PC-9 (cell line): ENCODE measurements around the gene GMFB. TPM values are rescaled to one million over a fixed set of nuclear protein-coding genes. Genes with fewer than 3 reads are reported as not detected.

ENCODE experiments used
- BruUV-seq: library from RNA; stranded (reverse); fragments of 400-500 nt; replicated peaks from 2 replicates; lab custom pipeline; 2021; lab: Mats Ljungman, UMichigan
- CTCF ChIA-PET: fragments of 300-600 bp; sonication (Branson Sonifier 250); formaldehyde crosslinking; loops from one replicate; lab custom pipeline; 2022; ENCODE audit warnings: antibody characterized with exemption; lab: Charles Lee
- POLR2A ChIA-PET: fragments of 300-600 bp; sonication (Branson Sonifier 250); formaldehyde crosslinking; loops from one replicate; lab custom pipeline; 2022; ENCODE audit warnings: antibody characterized with exemption; ENCODE audit not compliant: unreplicated experiment; lab: Charles Lee
- DNase-seq, 2 experiments: peaks; one replicate each; pipeline versions ENCODE4 v3.0.0 to v3.0.0-alpha.2; 2015 to 2022; ENCODE audit warnings: mixed read lengths in 1 of 2
- H2AFZ ChIP-seq: fragments of 200-600 bp; sonication (generic); 2 replicates; pipeline ENCODE4 v1.8.1; 2017; ENCODE audit warnings: antibody characterized with exemption
- H3F3A ChIP-seq: fragments of 200-600 bp; sonication (generic); 2 replicates; pipeline ENCODE4 v1.8.1; 2017; ENCODE audit warnings: antibody characterized with exemption, mild to moderate bottlenecking, low read depth; ENCODE audit not compliant: insufficient read depth
- H3K27ac ChIP-seq: fragments of 200-600 bp; sonication (generic); 2 replicates; pipeline ENCODE4 v1.6.1; 2016; ENCODE audit warnings: mixed run types
- H3K27me3 ChIP-seq: fragments of 200-600 bp; sonication (generic); 2 replicates; pipeline ENCODE4 v1.6.1; 2016; ENCODE audit warnings: low read depth, mixed run types; ENCODE audit not compliant: insufficient read depth
- H3K36me3 ChIP-seq: fragments of 200-600 bp; sonication (generic); 2 replicates; pipeline ENCODE4 v1.6.1; 2016; ENCODE audit warnings: low read depth, mixed run types
- H3K4me1 ChIP-seq: fragments of 200-600 bp; sonication (generic); replicated peaks from 2 replicates; pipeline ENCODE4 v1.6.1; 2016; ENCODE audit warnings: mixed run types; ENCODE audit not compliant: insufficient read depth
- H3K4me2 ChIP-seq: fragments of 200-600 bp; sonication (generic); 2 replicates; pipeline ENCODE4 v1.6.1; 2017; ENCODE audit warnings: mixed run types
- H3K4me3 ChIP-seq: fragments of 200-600 bp; sonication (generic); 2 replicates; pipeline ENCODE4 v1.6.1; 2016; ENCODE audit warnings: mixed run types
- H3K79me2 ChIP-seq: fragments of 200-600 bp; sonication (generic); 2 replicates; pipeline ENCODE4 v1.6.1; 2017; ENCODE audit warnings: low read depth, mixed run types
- H3K9me2 ChIP-seq: fragments of 200-600 bp; sonication (generic); 2 replicates; pipeline ENCODE4 v1.8.1; 2017; ENCODE audit warnings: mild to moderate bottlenecking; ENCODE audit not compliant: insufficient read depth
- H3K9me3 ChIP-seq: fragments of 200-600 bp; sonication (generic); 2 replicates; pipeline ENCODE4 v1.8.1; 2016; ENCODE audit warnings: low read depth; ENCODE audit not compliant: insufficient read depth
- H4K20me1 ChIP-seq: fragments of 200-600 bp; sonication (generic); 2 replicates; pipeline ENCODE4 v1.8.1; 2017; ENCODE audit not compliant: insufficient read depth
- CTCF ChIP-seq: fragments of 200-600 bp; sonication (generic); conservative IDR thresholded peaks from 2 replicates; pipeline ENCODE4 v1.6.1; 2017; ENCODE audit warnings: mixed run types, antibody characterized with exemption, mild to moderate bottlenecking, moderate library complexity
- EZH2 ChIP-seq: fragments of 200-600 bp; sonication (generic); IDR thresholded peaks from 2 replicates; pipeline ENCODE4 v1.8.0; 2017; ENCODE audit warnings: antibody characterized with exemption, low read depth
- intact Hi-C: fragments of 100-400 bp; cut with micrococcal nuclease; formaldehyde crosslinking; loops from one replicate; pipeline ENCODE4 v1.10.0; 2022; ENCODE audit not compliant: unreplicated experiment
- total RNA-seq: library from RNA; stranded (reverse); gene quantifications from 2 replicates; pipeline ENCODE4 v1.2.3, GENCODE V29; 2021

GMFB gene
- total RNA-seq, 1 experiment from 2014 or later, result 35.5 TPM

GRCh38 chr14:54535646-54536045 is 46.9 kb upstream of the GMFB start:
- Histone ChIP-seq H3K9me2 (no peaks in the 10 kb centered on the region), H3K79me2 (no peaks in the 10 kb centered on the region), H3K9me3 (no peaks in the 10 kb centered on the region), H4K20me1 (no peaks in the 10 kb centered on the region), H3K4me3 (no peak overlapping the region), H3K27ac (no peak overlapping the region), H3K4me2 (no peak overlapping the region), H3K27me3 (no peaks in the 10 kb centered on the region), H2AFZ (no peak overlapping the region), H3F3A (no peaks in the 10 kb centered on the region), H3K36me3 (no peaks in the 10 kb centered on the region), H3K4me1 (no peaks in the 10 kb centered on the region)
- DNase-seq, result no peak
- no TSS peak for BruUV-seq
- intact Hi-C loops, result no loop called here
- ChIA-PET CTCF (no interaction called here), POLR2A (no interaction called here)
- TF ChIP-seq CTCF (no peak), EZH2 (no peak)

DNA sequence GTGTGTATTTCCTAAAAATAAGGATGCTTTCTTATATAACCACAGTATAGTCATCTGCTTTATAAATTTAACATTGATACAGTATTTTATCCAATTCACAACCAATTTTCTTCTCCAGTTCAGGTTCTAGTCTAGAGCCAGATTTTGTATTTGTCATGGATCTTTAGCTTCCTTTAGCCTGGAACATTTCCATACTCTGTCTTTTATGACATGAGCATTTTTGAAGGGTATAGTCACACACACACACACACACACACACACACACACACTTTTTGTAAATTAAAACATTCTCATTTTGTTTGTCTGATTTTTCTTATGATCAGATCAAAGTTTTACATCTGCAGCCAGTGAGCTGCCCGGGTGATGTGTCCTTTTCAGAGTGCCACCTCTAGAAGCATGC is 46.3 kb upstream of the GMFB start:
- Histone ChIP-seq H4K20me1 (no peaks in the 10 kb centered on the region), H3K9me3 (no peaks in the 10 kb centered on the region), H3K4me1 (no peaks in the 10 kb centered on the region), H3F3A (no peaks in the 10 kb centered on the region), H3K79me2 (no peaks in the 10 kb centered on the region), H3K36me3 (no peaks in the 10 kb centered on the region), H3K27me3 (no peaks in the 10 kb centered on the region), H3K27ac (no peak overlapping the region), H3K9me2 (no peaks in the 10 kb centered on the region), H3K4me2 (no peak overlapping the region), H2AFZ (no peak overlapping the region), H3K4me3 (no peak overlapping the region)
- CTCF ChIA-PET, result interaction anchor here (0.6 kb wide), 1 partner anchor 760 kb away, joined by 5 read pairs; no protein-coding TSS in a partner anchor
- DNase-seq, result no peak
- POLR2A ChIA-PET, result no interaction called here
- intact Hi-C loops, result no loop called here
- TF ChIP-seq EZH2 (no peak), CTCF (no peak)
- BruUV-seq, result no TSS peak

DNA sequence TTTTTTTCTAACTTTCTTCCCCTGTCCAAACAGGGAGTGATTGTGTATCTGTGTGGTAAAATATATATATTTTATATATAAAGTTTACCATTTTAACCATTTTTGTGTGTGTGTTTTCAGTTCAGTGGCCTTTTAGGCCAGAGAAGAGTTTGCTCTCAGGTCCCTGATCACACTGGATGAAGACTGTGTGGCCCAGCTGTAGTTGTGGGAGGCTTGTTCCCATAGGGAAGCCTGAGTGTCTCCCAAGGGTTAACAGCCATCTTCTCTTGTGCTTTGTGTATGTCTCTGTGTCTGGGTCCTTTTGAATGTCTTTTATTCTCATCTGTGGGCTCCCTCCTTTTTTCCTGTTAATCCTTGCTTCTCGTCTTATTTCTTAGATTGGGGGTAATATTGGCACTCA is 44.3 kb upstream of the GMFB start:
- H3K4me3 ChIP-seq, result no peak overlapping the region
- H3K79me2 ChIP-seq, result no peaks in the 10 kb centered on the region
- ChIA-PET POLR2A (no interaction called here), CTCF (no interaction called here)
- no peak for DNase-seq
- H3K4me1 ChIP-seq, result no peaks in the 10 kb centered on the region
- H3K27me3 ChIP-seq, result no peaks in the 10 kb centered on the region
- no TSS peak for BruUV-seq
- no peaks in the 10 kb centered on the region for H3K9me3 ChIP-seq
- no peaks in the 10 kb centered on the region for H3K9me2 ChIP-seq
- H2AFZ ChIP-seq, result no peak overlapping the region
- intact Hi-C loops, result no loop called here
- no peak overlapping the region for H3K4me2 ChIP-seq
- no peaks in the 10 kb centered on the region; the same call in 1 of the 2 replicates for H3K36me3 ChIP-seq
- no peak for TF ChIP-seq CTCF
- no peak for TF ChIP-seq EZH2
- no peaks in the 10 kb centered on the region for H3F3A ChIP-seq
- H4K20me1 ChIP-seq, result no peaks in the 10 kb centered on the region
- H3K27ac ChIP-seq, result no peak overlapping the region
